ENCODE measurements around the gene DNPH1.

Gene DNPH1, protein sequence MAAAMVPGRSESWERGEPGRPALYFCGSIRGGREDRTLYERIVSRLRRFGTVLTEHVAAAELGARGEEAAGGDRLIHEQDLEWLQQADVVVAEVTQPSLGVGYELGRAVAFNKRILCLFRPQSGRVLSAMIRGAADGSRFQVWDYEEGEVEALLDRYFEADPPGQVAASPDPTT

DNA sequence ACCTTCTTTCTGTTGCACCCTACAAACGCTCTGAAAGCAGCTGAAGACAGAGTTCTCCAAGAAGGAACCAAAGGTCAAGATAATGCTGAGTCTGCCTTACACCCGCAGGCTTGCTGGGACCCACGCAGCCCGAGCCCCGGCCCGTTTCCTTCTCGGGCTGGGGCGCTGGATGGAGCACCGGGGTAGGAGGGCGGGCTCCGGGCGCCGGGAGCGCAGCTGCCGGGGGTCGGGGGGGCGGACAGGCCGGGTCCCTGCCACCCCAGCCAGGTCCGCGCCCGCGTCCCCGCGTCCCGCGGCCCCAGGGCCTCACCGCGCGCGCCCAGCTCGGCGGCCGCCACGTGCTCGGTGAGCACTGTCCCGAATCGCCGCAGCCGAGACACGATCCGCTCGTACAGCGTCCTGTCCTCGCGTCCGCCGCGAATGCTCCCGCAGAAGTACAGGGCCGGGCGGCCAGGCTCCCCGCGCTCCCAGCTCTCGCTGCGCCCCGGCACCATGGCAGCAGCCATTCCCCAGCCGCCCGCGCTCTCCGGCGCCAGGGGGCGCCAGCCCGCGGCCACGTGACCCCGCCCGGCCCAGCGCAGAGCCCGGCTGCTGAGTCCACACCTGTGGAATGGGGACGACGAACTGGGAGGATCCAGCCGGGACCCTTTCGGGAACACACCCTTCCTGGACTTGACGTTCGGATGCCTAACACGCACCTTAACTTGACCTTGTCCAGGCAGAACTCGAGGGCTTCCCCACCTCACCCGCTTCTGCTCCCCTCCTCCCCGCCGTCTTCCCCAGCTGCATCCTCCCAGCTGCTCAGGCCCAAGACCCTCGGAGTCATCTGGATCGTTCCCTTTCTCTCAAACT lies at the start of gene DNPH1:
DNPH1 (minus strand) TSS at position 531 of the 852 bp plus-strand sequence; CDS start at position 506, 25 bp downstream.
- peak; percentile 83 for DNase-seq (ENCODE audit: low read depth, low spot score)

DNA sequence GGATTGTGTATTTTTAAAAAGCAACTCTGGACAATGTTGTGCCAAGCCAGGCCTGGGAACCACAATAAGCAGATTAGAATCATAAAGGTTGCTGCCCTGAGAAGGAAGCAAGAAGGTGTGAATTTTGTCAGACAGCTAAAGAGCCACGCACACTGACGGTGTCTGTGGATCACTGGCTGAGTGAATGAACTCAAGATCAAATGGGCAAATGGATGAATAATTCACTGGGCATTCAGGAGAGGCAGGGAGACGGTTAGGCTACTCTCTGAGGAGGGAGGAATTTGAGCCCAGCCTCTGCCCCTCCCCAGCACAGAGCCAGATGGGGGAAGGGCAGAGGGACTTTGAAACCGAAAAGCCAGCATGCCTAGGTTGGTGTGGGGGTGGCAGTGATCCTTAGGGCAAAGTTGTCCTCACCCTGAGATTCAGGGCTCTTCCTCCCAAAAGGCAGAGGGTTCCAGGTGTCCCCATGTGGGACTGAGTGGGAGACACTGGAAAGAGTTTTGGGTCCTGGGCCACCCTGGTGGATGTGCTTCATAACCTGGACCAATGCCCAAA lies 49.3 kb upstream of the DNPH1 start:
- DNase-seq (ENCODE audit: low read depth, low spot score), result no peak

DNA sequence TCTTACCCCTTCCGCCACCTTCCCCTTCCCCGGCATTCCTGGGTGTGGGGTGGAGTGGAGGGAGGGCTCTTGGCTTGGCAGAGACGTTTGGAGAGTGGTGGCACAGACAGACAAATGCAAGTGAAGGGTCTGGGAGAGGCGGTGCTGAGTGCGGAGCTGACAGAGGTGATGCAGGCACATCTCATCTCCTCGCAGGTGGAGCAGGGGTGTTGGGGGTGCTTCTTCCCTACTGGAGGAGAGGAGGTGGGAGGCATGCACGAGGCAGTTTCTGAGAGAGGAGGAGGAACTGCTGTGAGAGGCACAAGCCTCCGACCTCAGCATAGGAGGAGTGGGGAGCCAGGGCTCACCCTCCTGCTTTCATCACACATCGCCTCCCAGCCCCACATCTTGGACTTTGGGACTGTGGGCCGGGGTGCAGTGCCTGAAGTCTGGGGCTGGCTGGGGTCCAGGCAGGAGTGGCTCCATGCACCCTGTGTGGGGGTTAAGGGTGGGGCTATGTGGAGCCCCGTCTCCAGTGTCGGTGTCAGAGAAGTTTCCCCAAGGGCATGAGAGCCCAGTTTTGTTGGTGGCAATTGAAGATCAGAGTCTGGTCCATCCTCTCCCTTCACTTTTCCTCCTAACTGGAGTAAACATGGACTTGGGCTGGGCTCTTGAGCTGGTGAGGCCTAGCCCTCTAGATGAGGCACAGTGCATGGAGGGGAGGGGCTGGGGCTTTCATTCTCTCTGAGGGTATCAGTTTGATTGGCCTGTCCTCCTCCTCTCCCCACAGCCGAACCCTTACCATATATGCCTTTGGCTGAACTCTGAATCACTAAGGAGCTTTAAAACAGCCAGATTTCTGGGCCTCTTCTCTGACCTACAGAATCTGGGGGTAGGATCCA lies 48.6 kb upstream of the DNPH1 start:
- no peak for DNase-seq (ENCODE audit: low read depth, low spot score)

DNA sequence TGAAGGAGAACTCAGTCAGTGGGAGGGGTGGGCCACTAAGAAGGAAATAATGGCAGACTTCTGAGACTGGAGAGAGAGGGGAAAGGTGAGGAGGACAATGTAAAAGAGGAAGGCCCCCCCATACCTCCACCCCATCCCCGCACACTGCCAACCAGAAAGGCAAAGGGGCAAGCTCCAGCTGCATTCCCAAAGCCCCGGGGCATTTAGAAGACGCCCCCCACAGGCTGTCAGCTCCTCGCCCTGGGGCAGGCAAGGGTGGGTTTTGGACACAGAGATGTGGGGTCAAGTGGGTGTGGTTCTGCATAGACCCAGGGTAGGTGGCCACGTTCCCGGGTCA lies 48.0 kb upstream of the DNPH1 start:
- DNase-seq (ENCODE audit: low read depth, low spot score), result no peak

DNA sequence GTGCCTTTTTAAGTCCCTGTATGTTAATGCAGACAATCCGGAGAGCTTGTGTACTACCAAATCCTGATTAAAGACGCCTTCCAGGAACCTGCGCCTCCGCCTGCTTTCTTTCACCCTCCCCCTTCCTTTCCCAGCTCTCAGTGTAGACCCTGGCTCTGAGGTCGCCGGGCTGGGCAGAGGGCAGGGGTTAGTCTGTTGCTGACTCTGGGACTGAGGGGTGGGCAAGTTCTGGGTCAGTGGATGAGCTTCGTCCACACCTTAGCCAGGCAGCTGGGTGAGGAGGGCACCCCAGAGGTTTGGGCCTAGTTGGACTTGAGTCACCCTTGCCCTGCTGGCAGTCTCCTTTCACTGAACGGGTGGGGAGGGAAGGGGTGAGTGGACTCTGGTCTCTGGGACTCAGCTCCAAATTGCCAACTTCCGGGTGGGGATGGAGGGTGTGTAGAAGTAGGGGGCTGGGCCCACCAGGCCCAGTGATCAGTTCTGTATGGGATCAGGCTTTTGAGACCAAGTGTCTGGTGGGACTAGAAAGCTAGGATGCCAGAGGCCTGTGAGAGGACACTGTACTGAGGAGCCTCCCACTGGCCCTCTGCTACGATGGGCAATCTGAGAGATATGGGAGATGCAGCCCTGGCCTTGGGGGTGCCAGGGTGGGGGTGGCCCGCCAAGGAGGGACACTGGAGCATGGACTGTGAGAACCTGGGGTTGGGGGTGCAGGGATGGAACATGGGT lies 47.5 kb upstream of the DNPH1 start:
- no peak for DNase-seq (ENCODE audit: low read depth, low spot score)

DNA sequence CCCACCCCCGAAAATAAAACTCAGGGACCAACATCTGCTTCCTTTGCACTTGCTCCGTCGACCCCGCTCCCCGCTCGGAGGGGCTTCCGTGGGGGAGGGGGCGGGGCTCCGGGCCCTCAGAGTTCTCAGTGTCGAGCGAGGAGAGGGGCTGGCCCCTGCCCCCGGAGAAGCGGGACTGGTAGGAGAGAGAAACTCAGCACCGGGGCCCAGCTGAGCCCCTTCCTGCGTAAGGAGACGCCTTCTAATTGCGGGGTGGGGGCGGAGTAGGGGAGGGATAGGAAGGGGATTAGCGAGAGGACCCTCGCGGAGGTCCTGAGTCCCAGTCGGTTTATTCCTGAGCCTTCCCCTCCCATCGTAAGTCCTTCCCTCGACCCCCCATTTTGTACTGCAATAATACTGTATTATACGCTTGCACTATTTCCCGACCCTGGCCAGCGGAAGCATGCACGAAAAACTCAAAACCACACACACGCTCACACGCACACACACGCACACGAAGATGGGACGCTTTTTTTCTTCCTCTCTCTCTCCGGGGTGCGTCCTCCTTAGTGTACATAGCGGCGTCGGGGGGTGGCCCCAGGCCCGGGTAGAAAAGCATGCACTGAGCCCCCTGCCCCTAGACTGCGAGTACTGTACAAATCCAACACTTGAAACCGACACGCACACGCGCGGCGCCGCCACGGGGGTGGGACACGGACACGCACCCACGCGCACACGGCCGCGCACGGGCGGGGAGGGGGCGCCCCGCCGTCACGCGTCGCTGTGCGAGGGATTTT lies 46.7 kb upstream of the DNPH1 start:
- no peak for DNase-seq (ENCODE audit: low read depth, low spot score)

DNA sequence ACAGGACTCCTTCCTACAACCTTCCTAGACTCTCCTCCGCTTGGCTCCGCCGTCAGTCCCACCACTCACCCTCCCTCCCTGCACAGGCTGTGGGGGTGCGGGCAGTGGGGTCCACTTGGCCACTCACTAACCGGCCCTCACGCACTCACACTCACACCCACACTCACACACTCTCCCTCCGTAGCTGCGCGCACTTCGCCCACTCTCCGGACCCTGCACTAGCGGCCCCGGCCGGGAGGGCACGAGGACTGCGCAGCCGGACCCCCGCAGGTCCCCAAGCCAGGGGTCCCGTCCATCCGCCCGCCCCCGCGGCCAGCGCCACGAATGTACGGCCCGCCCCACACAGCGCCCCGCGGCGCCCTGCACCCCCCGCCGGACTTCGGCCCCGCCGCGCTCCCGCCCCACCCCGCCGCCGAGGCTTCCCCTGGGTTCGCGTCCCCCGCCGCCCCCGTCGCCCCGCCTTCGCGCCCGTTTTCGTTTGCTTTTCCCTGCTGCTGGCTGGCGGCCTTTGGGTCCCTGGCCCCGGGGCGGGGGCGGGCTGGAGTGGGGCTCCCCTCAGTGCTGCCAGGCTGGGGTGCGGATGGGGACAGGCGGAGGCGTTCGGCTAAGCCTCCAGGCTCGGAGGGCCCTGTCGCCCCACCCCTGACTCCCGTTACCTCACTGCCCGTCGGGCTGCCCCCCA lies 45.8 kb upstream of the DNPH1 start:
- DNase-seq (ENCODE audit: low read depth, low spot score), result no peak

DNA sequence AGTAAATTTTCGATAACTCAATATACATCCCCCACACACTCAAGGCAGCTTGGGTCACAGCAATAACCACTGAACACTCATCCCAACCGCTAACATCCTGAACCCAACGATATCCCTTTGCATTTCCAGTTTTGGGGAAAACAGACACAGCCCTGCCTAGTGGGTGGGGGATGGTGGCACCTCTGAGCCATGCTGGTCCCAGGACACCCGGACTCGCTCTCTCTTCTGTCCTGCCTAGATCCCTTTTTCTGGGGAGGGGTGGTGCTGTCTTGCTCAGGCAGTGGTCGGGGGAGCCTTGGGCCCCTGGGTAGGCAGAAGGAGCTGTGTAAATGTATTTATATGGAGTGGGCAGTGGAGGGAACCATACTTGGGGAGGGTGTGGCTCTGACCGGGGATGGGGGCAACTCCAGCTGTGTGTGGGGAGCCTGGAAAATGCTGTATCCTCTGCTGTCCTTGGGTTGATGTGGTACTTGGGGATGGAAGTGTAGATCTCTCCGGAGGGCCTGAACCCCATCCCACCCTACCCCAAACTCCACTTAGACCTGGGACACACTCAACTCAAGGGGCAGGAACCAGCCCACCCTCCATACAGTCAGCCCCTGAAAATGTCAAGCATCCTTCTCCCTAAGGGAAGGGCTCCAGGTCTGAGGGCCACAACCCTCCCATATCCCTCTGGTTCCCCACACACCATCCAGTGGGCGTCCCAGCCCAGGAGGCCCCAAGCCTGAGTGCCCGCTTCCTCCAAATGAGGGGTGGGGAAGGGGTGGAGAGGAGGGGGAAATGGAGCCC lies 45.0 kb upstream of the DNPH1 start:
- no peak for DNase-seq (ENCODE audit: low read depth, low spot score)

DNA sequence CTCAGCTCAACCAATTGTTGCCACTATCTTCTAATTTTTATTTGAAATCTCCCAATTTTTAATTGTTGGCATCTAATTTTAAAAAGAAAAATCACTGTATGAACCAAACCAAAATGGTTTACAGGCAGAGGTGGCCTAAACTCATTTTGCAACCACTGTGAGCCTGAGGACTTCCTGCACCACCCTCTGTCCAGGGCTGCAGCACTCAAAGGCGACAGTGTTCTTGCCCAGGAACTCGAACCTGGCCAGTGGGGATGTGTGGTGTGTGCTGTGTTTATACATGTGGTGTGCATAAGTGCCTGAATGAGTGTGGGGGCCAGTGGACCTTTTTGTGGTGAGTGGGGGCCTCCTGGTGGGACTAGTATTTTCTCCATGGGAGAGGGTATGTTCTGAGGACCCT lies 44.4 kb upstream of the DNPH1 start:
- DNase-seq (ENCODE audit: low read depth, low spot score), result no peak

DNA sequence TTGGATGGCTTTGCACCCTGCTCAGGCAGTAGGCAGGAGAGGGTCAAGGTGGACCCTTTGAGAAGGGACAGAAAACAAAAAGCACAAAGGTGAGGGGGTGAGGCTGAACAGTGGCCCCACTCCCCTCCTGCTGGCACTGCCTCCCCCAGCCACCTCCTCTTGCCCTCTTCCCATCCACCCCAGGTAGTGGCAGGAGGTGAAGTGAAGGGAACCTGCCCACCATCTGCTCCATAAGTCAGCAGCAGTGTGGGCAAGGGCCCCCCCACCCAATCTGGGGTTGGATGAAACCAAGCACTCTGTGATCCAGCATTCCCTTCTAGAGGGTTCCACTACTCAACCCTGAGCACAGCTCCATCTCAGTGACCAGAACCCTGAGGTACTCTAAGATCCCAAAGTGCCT lies 42.7 kb upstream of the DNPH1 start:
- no peak for DNase-seq (ENCODE audit: low read depth, low spot score)

DNA sequence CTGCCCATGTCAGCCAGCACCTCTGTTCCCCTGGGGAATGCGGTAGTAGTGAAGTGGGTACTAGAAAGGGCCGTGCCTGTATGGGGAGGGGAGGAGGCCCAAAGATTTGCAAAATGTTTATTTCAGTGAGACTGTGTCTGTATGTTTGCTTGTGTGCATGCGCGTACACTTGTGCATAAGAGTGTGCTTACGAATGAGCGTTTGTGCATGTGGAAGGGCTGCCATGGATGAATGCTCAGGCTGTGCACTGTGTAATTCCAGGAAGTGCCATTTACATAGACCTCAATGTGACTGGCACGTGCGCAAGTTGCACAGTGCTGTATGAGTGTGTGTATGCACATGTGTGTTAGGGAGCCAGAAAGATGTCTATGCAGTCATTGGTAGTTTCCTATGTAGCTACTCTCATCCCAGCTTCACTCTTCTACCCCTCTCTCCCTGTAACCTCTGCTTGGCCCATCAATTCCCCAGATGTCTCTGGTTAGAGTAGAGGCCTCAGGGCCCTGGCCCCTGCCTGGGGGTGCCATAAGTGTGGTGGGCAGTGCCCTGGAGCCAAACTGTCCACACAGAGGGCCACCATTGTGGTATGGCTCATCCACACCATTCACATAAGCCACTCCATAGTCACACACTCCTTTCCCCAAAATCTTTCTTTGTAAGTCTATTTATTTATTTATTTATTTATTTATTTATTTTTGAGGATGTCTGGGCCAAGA lies 42.0 kb upstream of the DNPH1 start:
- no peak for DNase-seq (ENCODE audit: low read depth, low spot score)

DNA sequence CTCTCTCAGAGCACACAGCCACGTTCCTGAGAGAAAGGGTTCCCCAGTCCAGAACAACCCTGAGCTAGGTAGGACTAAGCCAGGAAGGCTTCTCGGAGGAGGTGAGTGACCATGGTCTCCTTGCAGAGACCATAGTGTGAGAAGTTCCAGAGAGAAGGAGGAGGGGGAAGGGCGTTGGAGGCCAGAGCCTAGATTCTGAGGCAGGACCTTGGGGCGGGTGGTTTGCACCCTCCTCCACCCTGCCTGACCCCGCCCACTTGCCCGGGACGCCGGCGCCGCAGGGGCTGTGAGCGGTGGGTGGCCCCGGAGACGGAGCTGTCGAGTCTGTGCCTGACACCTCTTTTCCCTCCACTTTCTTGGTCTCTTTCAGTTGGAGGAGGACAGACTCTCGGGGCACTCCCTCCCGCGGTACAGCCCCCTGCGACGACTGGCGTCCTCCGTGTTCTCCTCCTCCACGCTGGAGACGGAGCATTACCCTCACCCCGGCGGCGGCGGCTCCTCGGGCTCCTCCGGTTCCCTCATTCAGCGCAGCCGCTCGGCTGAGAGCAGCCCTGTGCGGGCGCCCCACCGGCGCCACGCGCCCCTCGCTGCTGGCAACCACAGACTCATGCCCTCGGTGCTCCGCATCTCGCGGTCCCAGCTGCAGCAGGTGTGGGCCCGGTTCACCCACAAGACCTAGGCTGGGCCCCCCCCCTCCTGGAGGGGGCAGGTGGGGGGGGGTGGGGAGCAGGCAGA lies 40.2 kb upstream of the DNPH1 start:
- DNase-seq (ENCODE audit: low read depth, low spot score), result peak; percentile 57

DNA sequence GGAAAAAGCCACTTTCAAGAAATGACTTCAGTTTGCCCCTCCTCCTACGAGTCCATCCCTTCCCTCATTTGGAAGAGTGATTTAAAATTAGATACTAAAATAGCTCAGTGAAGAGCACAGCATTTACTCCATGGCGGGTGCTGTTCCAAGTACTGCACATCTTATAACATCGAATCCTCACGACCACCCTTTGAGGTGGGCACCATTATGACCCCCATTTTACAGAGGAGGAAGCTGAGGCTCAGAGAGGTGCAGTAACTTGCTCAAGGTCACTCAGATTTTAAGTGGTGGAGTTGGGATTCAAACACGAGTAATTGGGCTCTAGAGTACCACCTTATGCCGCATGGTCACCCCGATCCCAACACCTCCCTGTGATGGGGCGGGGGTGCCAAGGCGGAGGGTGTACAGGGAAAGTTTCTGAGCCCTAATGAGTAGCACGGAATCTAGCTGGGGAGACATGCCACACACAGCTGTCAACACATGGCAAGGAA lies 39.5 kb upstream of the DNPH1 start:
- DNase-seq (ENCODE audit: low read depth, low spot score), result no peak

DNA sequence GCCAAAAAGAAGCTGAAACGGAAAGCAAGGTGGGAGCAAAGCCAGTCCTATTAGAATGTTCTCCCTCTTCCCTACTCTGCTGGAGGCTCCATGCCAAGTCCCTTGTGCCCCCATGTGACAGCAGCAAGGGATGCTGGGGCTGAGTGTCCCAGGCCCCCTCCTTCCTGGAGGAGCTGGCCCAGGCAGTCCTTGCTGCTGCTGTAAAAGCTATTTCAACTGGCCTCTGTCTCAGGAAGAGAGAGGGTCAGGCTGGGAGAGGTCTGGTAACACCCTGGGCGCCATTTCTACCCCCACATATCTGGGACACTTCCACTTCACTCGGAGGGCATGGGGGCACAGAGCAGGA lies 39.0 kb upstream of the DNPH1 start:
- no peak for DNase-seq (ENCODE audit: low read depth, low spot score)

DNA sequence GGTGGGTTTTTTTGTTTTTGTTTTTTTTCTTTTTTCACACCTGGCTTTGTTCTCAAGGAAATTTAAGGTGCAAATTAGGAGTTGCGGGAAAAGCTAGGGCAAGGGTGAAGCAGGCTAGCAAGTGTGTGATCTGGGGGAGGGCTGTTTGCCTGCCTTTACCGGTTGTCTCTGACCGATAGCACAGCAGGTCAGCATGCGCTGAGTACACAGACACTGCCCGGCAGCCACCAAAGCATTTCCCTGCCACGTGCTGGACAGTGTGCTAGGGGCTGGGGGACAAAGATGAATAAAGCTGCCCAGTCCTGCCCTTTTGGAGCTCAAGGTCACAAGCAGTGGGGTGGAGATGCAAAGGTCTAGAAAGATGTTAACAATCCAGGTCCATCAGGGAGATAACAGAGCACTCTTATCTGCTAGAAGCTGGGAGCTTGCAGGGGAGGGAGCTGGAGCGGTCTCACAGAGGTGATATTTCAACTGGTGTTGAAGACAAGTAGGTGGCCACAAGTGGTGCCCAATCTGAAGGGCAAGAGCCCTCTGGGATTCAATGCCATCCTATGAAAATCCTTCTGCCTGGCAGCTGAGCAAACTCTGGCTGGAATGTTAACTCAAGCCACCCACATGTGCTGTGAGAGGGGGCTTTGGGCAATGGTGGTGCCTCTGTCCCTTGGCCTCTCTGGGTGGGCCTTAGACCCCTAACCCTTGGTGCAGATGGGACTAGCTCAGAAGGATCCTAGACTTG lies 38.5 kb upstream of the DNPH1 start:
- DNase-seq (ENCODE audit: low read depth, low spot score), result no peak

DNA sequence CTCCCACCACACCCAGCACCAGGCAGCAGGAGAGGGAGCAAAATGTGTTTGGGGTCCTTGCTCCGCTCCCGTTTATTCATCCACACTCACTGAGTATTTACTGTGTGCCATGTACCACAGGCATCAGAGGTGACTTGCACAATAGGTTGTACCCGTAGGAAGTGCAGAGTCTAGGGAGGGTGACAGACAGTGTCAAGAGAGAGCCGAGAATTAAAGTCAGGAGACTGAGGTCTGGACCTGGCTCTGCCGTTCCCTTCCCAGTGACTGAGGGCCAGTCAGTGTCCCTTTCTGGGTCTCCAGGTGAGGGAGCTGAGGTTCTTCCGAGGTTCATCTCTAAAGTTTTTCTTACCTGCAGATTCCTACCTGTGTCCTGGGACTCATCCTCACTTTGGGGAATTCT lies 36.3 kb upstream of the DNPH1 start:
- no peak for DNase-seq (ENCODE audit: low read depth, low spot score)

DNA sequence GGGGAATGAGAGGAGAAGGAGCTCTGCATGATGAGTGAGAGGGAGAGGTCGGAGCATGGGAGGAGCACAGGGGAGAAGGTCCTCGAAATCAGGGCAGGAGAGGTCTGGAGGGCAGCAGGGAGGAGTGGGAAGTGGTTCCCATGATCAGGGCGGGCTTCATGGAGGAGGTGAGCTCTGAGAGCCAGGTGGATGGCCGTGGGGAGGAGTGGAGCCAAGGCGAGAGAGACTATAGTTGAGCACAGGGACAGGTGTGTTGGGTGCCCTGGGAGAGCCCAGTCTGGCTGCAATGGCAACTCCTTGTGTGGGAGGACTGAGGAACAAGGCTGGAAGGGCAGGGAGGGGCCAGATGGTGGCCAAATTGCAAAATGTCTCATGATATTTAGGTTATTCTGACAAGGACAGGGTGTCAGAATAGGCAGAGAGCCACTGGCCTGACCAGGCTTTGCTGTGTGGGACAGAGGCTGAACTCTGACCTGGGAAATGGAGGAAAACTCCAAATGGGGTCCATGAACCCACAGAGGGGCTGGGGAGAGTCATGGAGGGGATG lies 35.4 kb upstream of the DNPH1 start:
- no peak for DNase-seq (ENCODE audit: low read depth, low spot score)

Data from ELF-1 (cell line).